OCI-LY1 (cell line): ENCODE results near the gene SLC22A23.

Experiments
- H2AFZ ChIP-seq: fragments of 200-600 bp; sonication (generic), shearing (Covaris generic); 2 replicates; pipeline ENCODE4 v1.6.0; 2014; ENCODE audit warnings: antibody characterized with exemption, mild to moderate bottlenecking, low read length
- H3F3A ChIP-seq: fragments of 200-600 bp; sonication (generic), shearing (Covaris generic); 2 replicates; pipeline ENCODE4 v1.6.0; 2014; ENCODE audit warnings: mild to moderate bottlenecking, antibody characterized with exemption, low read length, moderate library complexity; ENCODE audit not compliant: insufficient read depth
- H3K27ac ChIP-seq: fragments of 200-600 bp; sonication (generic); 2 replicates; pipeline ENCODE4 v1.5.1; 2014; ENCODE audit warnings: low read length, mixed run types, mild to moderate bottlenecking, low read depth; ENCODE audit not compliant: poor library complexity, severe bottlenecking
- H3K27me3 ChIP-seq: fragments of 200-600 bp; sonication (generic); 2 replicates; pipeline ENCODE4 v1.6.0; 2014; ENCODE audit warnings: antibody characterized with exemption, mild to moderate bottlenecking, low read length, moderate library complexity; ENCODE audit not compliant: insufficient read depth
- H3K36me3 ChIP-seq: fragments of 200-600 bp; sonication (generic); 2 replicates; pipeline ENCODE4 v1.6.1; 2014; ENCODE audit warnings: mild to moderate bottlenecking, antibody characterized with exemption, low read length, moderate library complexity, mixed read lengths; ENCODE audit not compliant: insufficient read depth
- H3K4me1 ChIP-seq: fragments of 200-600 bp; sonication (generic); 2 replicates; pipeline ENCODE4 v1.5.1; 2014; ENCODE audit warnings: mild to moderate bottlenecking, low read length, moderate library complexity; ENCODE audit not compliant: insufficient read depth, severe bottlenecking
- H3K4me2 ChIP-seq: fragments of 200-600 bp; sonication (generic), shearing (Covaris generic); 2 replicates; pipeline ENCODE4 v1.6.1; 2014; ENCODE audit warnings: low read length
- H3K4me3 ChIP-seq: fragments of 200-600 bp; sonication (generic); 2 replicates; pipeline ENCODE4 v1.5.1; 2014; ENCODE audit warnings: low read length, low read depth, mild to moderate bottlenecking, mixed read lengths; ENCODE audit not compliant: poor library complexity, severe bottlenecking
- H3K79me2 ChIP-seq: fragments of 200-600 bp; shearing (Covaris generic); 2 replicates; pipeline ENCODE4 v1.6.1; 2016; ENCODE audit warnings: mixed run types, low read length, mixed read lengths; ENCODE audit not compliant: insufficient read depth
- H3K9ac ChIP-seq: fragments of 200-600 bp; sonication (generic), shearing (Covaris generic); 2 replicates; pipeline ENCODE4 v1.6.1; 2014; ENCODE audit warnings: mild to moderate bottlenecking, low read length, mixed read lengths
- H3K9me2 ChIP-seq: fragments of 200-600 bp; sonication (generic), shearing (Covaris generic); 2 replicates; pipeline ENCODE4 v1.6.1; 2014; ENCODE audit warnings: low read depth, mild to moderate bottlenecking, low read length, mixed read lengths
- H3K9me3 ChIP-seq: fragments of 200-600 bp; shearing (Covaris generic); 2 replicates; pipeline ENCODE4 v1.6.1; 2014; ENCODE audit warnings: low read length, mixed read lengths
- H4K20me1 ChIP-seq: fragments of 200-600 bp; sonication (generic), shearing (Covaris generic); 2 replicates; pipeline ENCODE4 v1.6.0; 2016; ENCODE audit warnings: mild to moderate bottlenecking, low read length; ENCODE audit not compliant: insufficient read depth
- CTCF ChIP-seq: fragments of 200-600 bp; sonication (generic), shearing (Covaris generic); IDR thresholded peaks from 2 replicates; pipeline ENCODE4 v1.5.1; 2017; ENCODE audit warnings: mild to moderate bottlenecking, antibody characterized with exemption, low read length, moderate library complexity, mixed read lengths
- EZH2 ChIP-seq: fragments of 200-600 bp; sonication (generic), shearing (Covaris generic); IDR thresholded peaks from 2 replicates; pipeline ENCODE4 v1.8.0; 2017; ENCODE audit warnings: borderline replicate concordance, mixed run types, mild to moderate bottlenecking, antibody characterized with exemption, low read length, moderate library complexity, mixed read lengths

Gene SLC22A23

GRCh38 chr6:3482869-3483268, 26.0 kb upstream of the SLC22A23 start:
- Histone ChIP-seq H2AFZ (no peak overlapping the region), H3K79me2 (no peaks in the 10 kb centered on the region), H3K27ac (no peak overlapping the region), H3F3A (no peaks in the 10 kb centered on the region), H3K36me3 (no peaks in the 10 kb centered on the region), H3K9me3 (peaks cover 3% of the 10 kb centered on the region; the same call in 1 of the 2 replicates), H3K27me3 (peaks cover 5% of the 10 kb centered on the region), H3K4me1 (no peaks in the 10 kb centered on the region), H3K9me2 (no peaks in the 10 kb centered on the region), H3K4me2 (no peak overlapping the region), H3K9ac (no peak overlapping the region), H4K20me1 (no peaks in the 10 kb centered on the region), H3K4me3 (no peak overlapping the region)
- TF ChIP-seq EZH2 (no peak), CTCF (no peak)

- H2AFZ ChIP-seq, result no peak overlapping the region
- H3K79me2 ChIP-seq, result no peaks in the 10 kb centered on the region
- H3K4me1 ChIP-seq, result no peaks in the 10 kb centered on the region
- no peaks in the 10 kb centered on the region for H3F3A ChIP-seq
- H3K36me3 ChIP-seq, result no peaks in the 10 kb centered on the region
- TF ChIP-seq EZH2 (no peak), CTCF (no peak)
- no peaks in the 10 kb centered on the region; the same call in 1 of the 2 replicates for H3K27me3 ChIP-seq
- H3K9me3 ChIP-seq, result peaks cover 3% of the 10 kb centered on the region; the same call in 1 of the 2 replicates
- no peak overlapping the region for H3K4me2 ChIP-seq
- H4K20me1 ChIP-seq, result no peaks in the 10 kb centered on the region
- H3K27ac ChIP-seq, result no peak overlapping the region
- H3K9me2 ChIP-seq, result no peaks in the 10 kb centered on the region
- H3K4me3 ChIP-seq, result no peak overlapping the region
- H3K9ac ChIP-seq, result no peak overlapping the region
These were observed 24.8 kb upstream of the SLC22A23 start for GRCh38 chr6:3481640-3482039.

- Histone ChIP-seq H3K79me2 (no peaks in the 10 kb centered on the region), H3K27me3 (no peaks in the 10 kb centered on the region; the same call in 1 of the 2 replicates), H3F3A (no peaks in the 10 kb centered on the region), H4K20me1 (no peaks in the 10 kb centered on the region), H3K9me3 (peaks cover 3% of the 10 kb centered on the region; the same call in 1 of the 2 replicates), H3K36me3 (no peaks in the 10 kb centered on the region), H3K9ac (no peak overlapping the region), H3K27ac (no peak overlapping the region), H3K9me2 (no peaks in the 10 kb centered on the region), H3K4me2 (no peak overlapping the region), H3K4me1 (no peaks in the 10 kb centered on the region), H3K4me3 (no peak overlapping the region), H2AFZ (no peak overlapping the region)
- TF ChIP-seq CTCF (no peak), EZH2 (no peak)
These were observed 23.2 kb upstream of the SLC22A23 start for GRCh38 chr6:3480009-3480408.
